AG09309 (cell line): ENCODE measurements around the gene NTN3.
A peak's percentile ranks its signal among the peaks of the same experiment; 100 is the strongest.

Experiments
- DNase-seq: peaks from one replicate; pipeline ENCODE4 v3.0.0-alpha.2; 2010; ENCODE audit warnings: low read depth
- H3K4me3 ChIP-seq: 2 replicates; pipeline ENCODE4 v1.5.1; 2011; ENCODE audit warnings: mild to moderate bottlenecking, low read depth, low read length, moderate library complexity; ENCODE audit not compliant: control insufficient read depth
- CTCF ChIP-seq: IDR thresholded peaks from 2 replicates; pipeline ENCODE4 v1.5.1; 2011; ENCODE audit warnings: mild to moderate bottlenecking, low read depth, low read length, inconsistent platforms; ENCODE audit not compliant: insufficient read depth, control insufficient read depth; ENCODE audit errors: missing control alignments

Gene NTN3

DNA sequence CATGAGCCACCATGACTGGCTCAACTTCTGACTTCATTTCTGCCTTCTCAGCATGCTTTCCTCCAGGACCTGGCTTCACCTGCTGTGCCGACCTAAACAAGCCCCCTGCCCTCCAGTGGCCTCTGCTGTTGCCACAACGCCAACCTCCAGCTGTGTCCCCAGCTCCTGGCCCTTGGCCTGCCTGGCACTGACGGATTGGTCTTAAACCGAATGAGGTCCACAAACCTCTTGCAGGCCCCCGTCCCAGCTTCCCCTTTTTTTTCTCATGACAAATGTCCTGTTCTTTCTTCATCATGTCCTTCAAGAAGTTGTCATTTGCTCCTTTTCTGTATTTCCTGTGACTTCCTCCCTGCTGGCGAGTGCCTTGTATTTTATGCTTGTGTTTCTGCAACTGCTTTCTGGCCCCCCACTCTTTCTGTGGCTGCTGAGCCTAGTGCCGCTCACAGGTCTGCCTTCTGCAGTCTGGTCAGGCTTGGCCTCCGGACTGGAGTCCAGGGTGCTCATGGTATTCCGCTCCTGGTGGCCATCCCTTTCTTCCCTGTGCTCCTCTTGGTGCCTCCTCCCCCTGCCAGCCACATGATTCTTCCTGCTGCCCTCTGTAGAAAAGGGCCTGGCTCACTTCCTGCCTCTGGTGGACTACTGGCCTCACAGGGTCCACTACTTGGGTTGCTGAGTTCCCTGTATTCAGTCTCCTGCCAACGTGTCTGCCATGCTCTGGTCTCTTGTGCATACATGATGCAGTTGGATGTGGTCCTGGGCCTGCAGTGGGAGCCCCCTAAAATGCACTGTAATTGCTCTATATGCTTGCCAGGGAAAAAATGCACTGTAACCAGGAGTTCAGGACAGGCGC lies 45.5 kb downstream of the NTN3 start:
- TF ChIP-seq CTCF, result no peak
- H3K4me3 ChIP-seq, result no peak overlapping the region
- no peak for DNase-seq

GRCh38 chr16:2517954-2518605 lies 47.0 kb downstream of the NTN3 start:
- no peak overlapping the region for H3K4me3 ChIP-seq
- DNase-seq, result no peak
- TF ChIP-seq CTCF, result no peak

DNA sequence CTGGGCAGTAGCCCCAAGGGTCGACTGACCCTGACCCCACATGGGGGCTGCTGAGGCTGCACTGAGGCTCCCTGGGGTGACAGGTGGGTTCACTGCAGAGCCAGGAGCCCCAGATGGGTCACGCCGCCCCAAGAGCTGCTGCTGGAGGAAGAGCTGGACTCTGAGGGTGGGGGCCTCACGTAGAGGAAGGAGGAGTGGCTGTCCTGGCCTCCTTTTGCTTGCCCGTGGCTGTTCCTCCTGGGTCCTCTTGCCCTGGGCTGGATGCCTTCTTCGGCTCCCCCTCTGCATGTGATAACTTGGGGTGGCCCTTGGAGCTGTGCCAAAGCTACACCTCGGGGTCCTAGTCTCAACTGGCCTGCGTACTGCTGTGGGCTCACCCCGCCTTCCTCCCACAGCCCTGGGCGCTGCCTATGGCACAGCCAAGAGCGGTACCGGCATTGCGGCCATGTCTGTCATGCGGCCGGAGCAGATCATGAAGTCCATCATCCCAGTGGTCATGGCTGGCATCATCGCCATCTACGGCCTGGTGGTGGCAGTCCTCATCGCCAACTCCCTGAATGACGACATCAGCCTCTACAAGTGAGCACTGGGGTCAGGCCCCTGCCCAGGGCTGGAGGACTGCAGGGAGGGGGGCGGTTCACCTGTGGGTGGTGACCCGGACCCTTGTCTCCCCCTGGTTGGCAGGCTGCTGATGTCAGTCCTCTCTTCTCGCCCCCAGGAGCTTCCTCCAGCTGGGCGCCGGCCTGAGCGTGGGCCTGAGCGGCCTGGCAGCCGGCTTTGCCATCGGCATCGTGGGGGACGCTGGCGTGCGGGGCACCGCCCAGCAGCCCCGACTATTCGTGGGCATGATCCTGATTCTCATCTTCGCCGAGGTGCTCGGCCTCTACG lies 48.0 kb downstream of the NTN3 start:
- no peak overlapping the region for H3K4me3 ChIP-seq
- DNase-seq, result no peak
- no peak for TF ChIP-seq CTCF

GRCh38 chr16:2519711-2520080 lies 48.6 kb downstream of the NTN3 start:
- no peak for TF ChIP-seq CTCF

GRCh38 chr16:2520097-2520783 lies 49.1 kb downstream of the NTN3 start, which contains the start of gene AMDHD2:
Gene AMDHD2 (plus strand): TSS chr16:2520371. CDS start chr16:2520459, 88 bp downstream.
- no peak for DNase-seq
- H3K4me3 ChIP-seq, result peak within 1 kb of the TSS; percentile 67
- TF ChIP-seq CTCF, result no peak

More at GRCh38 chr16:2519711-2520080, 48.6 kb downstream of the NTN3 start:
- DNase-seq, result no peak
- H3K4me3 ChIP-seq, result no peak overlapping the region

DNA sequence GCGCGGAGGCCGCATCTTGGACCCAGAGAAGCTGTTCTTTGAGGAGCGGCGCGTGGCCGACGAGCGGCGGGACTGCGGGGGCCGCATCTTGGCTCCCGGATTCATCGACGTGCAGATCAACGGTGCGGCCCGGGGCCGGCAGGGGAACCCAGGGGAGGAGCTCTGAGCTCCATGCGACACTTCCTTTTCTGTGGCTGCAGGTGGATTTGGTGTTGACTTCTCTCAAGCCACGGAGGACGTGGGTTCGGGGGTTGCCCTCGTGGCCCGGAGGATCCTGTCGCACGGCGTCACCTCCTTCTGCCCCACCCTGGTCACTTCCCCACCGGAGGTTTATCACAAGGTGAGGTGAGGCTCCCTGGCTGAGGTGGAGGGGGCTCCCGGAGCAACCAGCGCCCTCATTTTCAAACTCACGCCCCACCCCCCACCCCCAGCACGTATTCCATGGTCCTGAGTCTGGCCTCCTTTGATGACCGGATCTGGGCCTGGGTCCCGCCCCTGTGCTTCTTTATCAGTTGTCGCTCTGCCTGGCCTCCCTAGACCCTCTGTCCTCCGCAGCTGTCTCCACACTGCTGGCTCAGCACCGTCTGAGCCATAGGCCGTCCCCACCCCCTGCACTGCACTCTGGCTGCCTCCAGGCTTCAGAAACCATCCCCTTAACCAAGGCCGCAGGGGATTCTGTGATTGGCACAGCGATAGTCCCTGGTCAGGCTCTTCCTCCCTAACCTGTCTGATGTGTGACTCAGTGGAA lies 49.9 kb downstream of the NTN3 start:
- DNase-seq, result no peak
- no peak for TF ChIP-seq CTCF
- peak overlapping the region; percentile 67 for H3K4me3 ChIP-seq
